ENCODE data around the gene PTGES3.
A peak's percentile ranks its signal among the peaks of the same experiment; 100 is the strongest.

PTGES3 gene

GRCh38 chr12:56633468-56634241 is 54.4 kb downstream of the PTGES3 start:
- Histone ChIP-seq H3K4me3 (ENCODE audit: low read depth, low read length) (peak overlapping the region; percentile 89), H3K27me3 (ENCODE audit: control insufficient read depth, insufficient read depth, low read length) (no peaks in the 10 kb centered on the region), H3K27ac (ENCODE audit: low read depth, low read length) (peak overlapping the region; percentile 87), H3K36me3 (ENCODE audit: control insufficient read depth, insufficient read depth, low read length) (peaks cover 15% of the 10 kb centered on the region), H3K9ac (ENCODE audit: low read depth, low read length) (no peak overlapping the region), H3K9me3 (ENCODE audit: control insufficient read depth, insufficient read depth, low read length) (no peaks in the 10 kb centered on the region), H3K4me1 (ENCODE audit: control insufficient read depth, insufficient read depth, low read length) (peaks cover 39% of the 10 kb centered on the region)

GRCh38 chr12:56632701-56633467 is 55.2 kb downstream of the PTGES3 start:
- Histone ChIP-seq H3K4me3 (ENCODE audit: low read depth, low read length) (peak overlapping the region; percentile 37), H3K27me3 (ENCODE audit: control insufficient read depth, insufficient read depth, low read length) (no peaks in the 10 kb centered on the region), H3K27ac (ENCODE audit: low read depth, low read length) (peak overlapping the region; percentile 53), H3K9me3 (ENCODE audit: control insufficient read depth, insufficient read depth, low read length) (no peaks in the 10 kb centered on the region), H3K36me3 (ENCODE audit: control insufficient read depth, insufficient read depth, low read length) (peaks cover 8% of the 10 kb centered on the region), H3K4me1 (ENCODE audit: control insufficient read depth, insufficient read depth, low read length) (peaks cover 45% of the 10 kb centered on the region), H3K9ac (ENCODE audit: low read depth, low read length) (no peak overlapping the region)

DNA sequence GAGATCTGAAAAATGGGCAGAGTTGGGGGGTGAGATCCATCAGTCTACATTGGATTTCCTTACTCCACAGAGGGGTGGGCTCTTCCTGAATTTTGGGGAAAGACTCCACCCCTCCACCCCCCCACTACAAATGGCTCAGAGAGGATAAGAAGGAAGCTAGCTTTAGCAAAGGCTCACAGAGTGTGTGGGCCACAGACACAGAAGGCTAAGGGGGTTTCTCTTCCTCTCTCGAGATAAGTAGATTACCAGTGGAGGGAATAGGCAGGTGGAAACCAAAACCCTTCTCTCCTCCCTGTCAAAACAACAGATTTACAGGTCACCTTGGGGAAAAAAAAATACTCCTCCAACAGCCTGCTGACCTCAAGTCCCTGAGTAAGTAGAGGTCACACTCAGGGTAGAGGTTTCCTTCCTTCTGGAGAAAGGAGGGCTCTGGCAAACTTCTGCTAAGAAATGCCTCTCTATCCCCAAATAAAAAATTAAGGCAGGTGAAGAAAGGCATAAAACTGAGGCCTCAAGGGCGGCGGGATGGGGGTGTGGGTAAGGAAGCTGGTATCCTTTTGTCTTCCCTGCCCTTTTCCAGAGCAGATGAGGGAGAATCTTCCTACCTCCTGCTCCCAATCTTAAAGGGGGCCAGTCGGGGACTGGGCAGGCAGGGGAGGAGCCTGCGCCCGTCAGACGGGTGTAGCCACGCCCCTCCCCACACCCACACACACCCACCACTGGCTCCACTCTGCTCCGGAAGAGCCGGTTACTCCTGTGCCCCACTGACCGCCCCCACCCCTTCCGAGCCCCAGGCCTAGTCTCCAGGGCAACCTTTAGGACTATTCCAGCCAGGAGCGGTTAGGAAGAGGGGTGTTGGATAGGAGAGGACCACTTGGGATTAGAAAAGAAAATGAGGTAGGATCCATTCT is 56.0 kb downstream of the PTGES3 start:
- Histone ChIP-seq H3K36me3 (ENCODE audit: control insufficient read depth, insufficient read depth, low read length) (0 out of 2 replicates have a peak, but pooled peaks cover under 1% of the 10 kb centered on the region), H3K27ac (ENCODE audit: low read depth, low read length) (peak overlapping the region; percentile 53), H3K4me3 (ENCODE audit: low read depth, low read length) (peak overlapping the region; percentile 37), H3K9me3 (ENCODE audit: control insufficient read depth, insufficient read depth, low read length) (no peaks in the 10 kb centered on the region), H3K4me1 (ENCODE audit: control insufficient read depth, insufficient read depth, low read length) (peaks cover 42% of the 10 kb centered on the region), H3K9ac (ENCODE audit: low read depth, low read length) (no peak overlapping the region), H3K27me3 (ENCODE audit: control insufficient read depth, insufficient read depth, low read length) (no peaks in the 10 kb centered on the region)

- Histone ChIP-seq H3K4me1 (ENCODE audit: control insufficient read depth, insufficient read depth, low read length) (peaks cover 33% of the 10 kb centered on the region), H3K9me3 (ENCODE audit: control insufficient read depth, insufficient read depth, low read length) (no peaks in the 10 kb centered on the region), H3K27me3 (ENCODE audit: control insufficient read depth, insufficient read depth, low read length) (no peaks in the 10 kb centered on the region), H3K27ac (ENCODE audit: low read depth, low read length) (peak within 1 kb of the TSS; percentile 84), H3K4me3 (ENCODE audit: low read depth, low read length) (peak within 1 kb of the TSS; percentile 93), H3K9ac (ENCODE audit: low read depth, low read length) (peak within 1 kb of the TSS; percentile 43), H3K36me3 (ENCODE audit: control insufficient read depth, insufficient read depth, low read length) (peaks cover 13% of the 10 kb centered on the region)
These were observed 57.9 kb downstream of the PTGES3 start, which contains the start of gene BAZ2A for GRCh38 chr12:56630180-56630632. TSS of gene BAZ2A (minus strand) at chr12:56630326. CDS start at chr12:56617530, 12,796 bp downstream.

GRCh38 chr12:56629459-56630179 is 58.5 kb downstream of the PTGES3 start:
- Histone ChIP-seq H3K9me3 (ENCODE audit: control insufficient read depth, insufficient read depth, low read length) (no peaks in the 10 kb centered on the region), H3K4me1 (ENCODE audit: control insufficient read depth, insufficient read depth, low read length) (peaks cover 33% of the 10 kb centered on the region)

GRCh38 chr12:56628671-56629458 is 59.2 kb downstream of the PTGES3 start:
- H3K36me3 ChIP-seq (ENCODE audit: control insufficient read depth, insufficient read depth, low read length), result peaks cover 13% of the 10 kb centered on the region
- H3K4me3 ChIP-seq (ENCODE audit: low read depth, low read length), result peak overlapping the region; percentile 93
- peaks cover 33% of the 10 kb centered on the region for H3K4me1 ChIP-seq (ENCODE audit: control insufficient read depth, insufficient read depth, low read length)
- H3K27ac ChIP-seq (ENCODE audit: low read depth, low read length), result peak overlapping the region; percentile 84
- no peaks in the 10 kb centered on the region for H3K27me3 ChIP-seq (ENCODE audit: control insufficient read depth, insufficient read depth, low read length)
- peak overlapping the region; percentile 43; the same call in 1 of the 2 replicates for H3K9ac ChIP-seq (ENCODE audit: low read depth, low read length)
- H3K9me3 ChIP-seq (ENCODE audit: control insufficient read depth, insufficient read depth, low read length), result no peaks in the 10 kb centered on the region

More at GRCh38 chr12:56629459-56630179, 58.5 kb downstream of the PTGES3 start:
- Histone ChIP-seq H3K9ac (ENCODE audit: low read depth, low read length) (peak overlapping the region; percentile 43), H3K4me3 (ENCODE audit: low read depth, low read length) (peak overlapping the region; percentile 93), H3K27me3 (ENCODE audit: control insufficient read depth, insufficient read depth, low read length) (no peaks in the 10 kb centered on the region), H3K36me3 (ENCODE audit: control insufficient read depth, insufficient read depth, low read length) (peaks cover 13% of the 10 kb centered on the region), H3K27ac (ENCODE audit: low read depth, low read length) (peak overlapping the region; percentile 84)

DNA sequence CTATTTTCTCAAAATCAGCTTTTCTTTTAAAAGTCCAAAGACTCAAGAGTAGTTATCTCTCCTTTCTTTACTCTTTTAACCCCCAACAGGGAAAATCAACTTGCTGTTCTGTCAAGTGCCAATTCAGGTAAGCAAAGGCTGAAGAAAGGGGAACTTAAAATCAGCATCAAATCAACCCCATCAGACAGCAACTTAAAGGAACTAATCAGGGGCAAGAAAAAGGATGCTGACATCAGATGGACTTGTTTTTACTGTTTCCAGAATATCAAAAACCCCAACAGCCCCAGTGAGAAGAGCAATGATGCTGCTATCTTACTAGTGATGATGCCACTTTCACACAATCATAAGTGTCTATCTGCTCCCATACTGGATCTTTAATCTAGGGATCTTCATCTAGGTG is 61.4 kb downstream of the PTGES3 start:
- Histone ChIP-seq H3K9me3 (ENCODE audit: control insufficient read depth, insufficient read depth, low read length) (no peaks in the 10 kb centered on the region), H3K36me3 (ENCODE audit: control insufficient read depth, insufficient read depth, low read length) (peaks cover 17% of the 10 kb centered on the region), H3K4me3 (ENCODE audit: low read depth, low read length) (no peak overlapping the region), H3K27me3 (ENCODE audit: control insufficient read depth, insufficient read depth, low read length) (no peaks in the 10 kb centered on the region), H3K27ac (ENCODE audit: low read depth, low read length) (no peak overlapping the region), H3K4me1 (ENCODE audit: control insufficient read depth, insufficient read depth, low read length) (peaks cover 16% of the 10 kb centered on the region), H3K9ac (ENCODE audit: low read depth, low read length) (no peak overlapping the region)

GRCh38 chr12:56622535-56622934 is 65.5 kb downstream of the PTGES3 start:
- H3K4me1 ChIP-seq (ENCODE audit: control insufficient read depth, insufficient read depth, low read length), result no peaks in the 10 kb centered on the region
- H3K9me3 ChIP-seq (ENCODE audit: control insufficient read depth, insufficient read depth, low read length), result no peaks in the 10 kb centered on the region
- no peak overlapping the region for H3K9ac ChIP-seq (ENCODE audit: low read depth, low read length)
- H3K36me3 ChIP-seq (ENCODE audit: control insufficient read depth, insufficient read depth, low read length), result peaks cover 31% of the 10 kb centered on the region
- no peak overlapping the region for H3K27ac ChIP-seq (ENCODE audit: low read depth, low read length)
- H3K4me3 ChIP-seq (ENCODE audit: low read depth, low read length), result no peak overlapping the region
- no peaks in the 10 kb centered on the region for H3K27me3 ChIP-seq (ENCODE audit: control insufficient read depth, insufficient read depth, low read length)

DNA sequence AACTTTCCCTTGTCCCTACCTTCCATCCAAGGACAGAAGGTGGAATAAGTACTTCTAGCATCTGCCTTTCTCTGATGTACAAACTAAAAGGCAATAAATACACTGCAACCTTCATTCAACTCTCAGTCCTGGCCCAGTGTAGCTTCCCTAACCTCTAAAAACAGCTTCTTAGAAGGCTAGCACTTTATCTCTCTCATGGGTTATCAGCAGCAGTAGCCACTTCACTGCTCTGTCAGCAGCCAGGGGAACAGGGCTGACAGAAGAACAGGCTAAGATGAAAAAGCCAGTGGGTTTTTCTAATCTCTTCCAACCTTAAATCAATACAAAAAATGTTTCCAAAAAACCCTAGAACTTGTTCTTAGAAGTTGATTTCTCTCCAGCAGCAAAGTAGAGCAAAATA is 71.2 kb downstream of the PTGES3 start:
- H3K4me3 ChIP-seq (ENCODE audit: low read depth, low read length), result no peak overlapping the region
- peaks cover 67% of the 10 kb centered on the region for H3K36me3 ChIP-seq (ENCODE audit: control insufficient read depth, insufficient read depth, low read length)
- H3K9me3 ChIP-seq (ENCODE audit: control insufficient read depth, insufficient read depth, low read length), result no peaks in the 10 kb centered on the region
- no peak overlapping the region for H3K27ac ChIP-seq (ENCODE audit: low read depth, low read length)
- H3K27me3 ChIP-seq (ENCODE audit: control insufficient read depth, insufficient read depth, low read length), result no peaks in the 10 kb centered on the region
- H3K4me1 ChIP-seq (ENCODE audit: control insufficient read depth, insufficient read depth, low read length), result no peaks in the 10 kb centered on the region
- H3K9ac ChIP-seq (ENCODE audit: low read depth, low read length), result no peak overlapping the region

Data from HUES48 (cell line).